ENCODE measurements around the gene GPR152. TPM values are rescaled to one million over a fixed set of nuclear protein-coding genes. Genes with fewer than 3 reads are reported as not detected.

GPR152 gene
- total RNA-seq (ENCODE audit: unreplicated experiment), result not detected
- long read RNA-seq, result 0 reads

GRCh38 chr11:67452141-67452952, at the start of gene GPR152:
TSS of gene GPR152 (minus strand) at chr11:67452729. CDS start at chr11:67452724, 5 bp downstream.
- no peak for DNase-seq (ENCODE audit: low spot score)
- no peak for TF ChIP-seq CTCF (IDR thresholded peaks at IDR 0.05; ENCODE audit: unreplicated experiment)
- H3K4me3 Mint-ChIP-seq (ENCODE audit: unreplicated experiment), result no peak within 1 kb of the TSS
- H3K27ac Mint-ChIP-seq (ENCODE audit: unreplicated experiment), result no peak within 1 kb of the TSS
- no peaks in the 10 kb centered on the region for H3K9me3 Mint-ChIP-seq (ENCODE audit: unreplicated experiment)
- H3K36me3 Mint-ChIP-seq (ENCODE audit: low read depth, unreplicated experiment), result no peaks in the 10 kb centered on the region
- H3K4me1 Mint-ChIP-seq (ENCODE audit: unreplicated experiment), result peaks cover 2% of the 10 kb centered on the region
- H3K27me3 Mint-ChIP-seq (ENCODE audit: unreplicated experiment), result peaks cover 9% of the 10 kb centered on the region

GRCh38 chr11:67501854-67502253, 49.3 kb upstream of the GPR152 start:
- DNase-seq (ENCODE audit: low spot score), result no peak
- Mint-ChIP-seq H3K4me3 (ENCODE audit: unreplicated experiment) (no peak overlapping the region), H3K36me3 (ENCODE audit: low read depth, unreplicated experiment) (peaks cover 11% of the 10 kb centered on the region), H3K4me1 (ENCODE audit: unreplicated experiment) (peaks cover 6% of the 10 kb centered on the region), H3K27me3 (ENCODE audit: unreplicated experiment) (peaks cover 5% of the 10 kb centered on the region), H3K27ac (ENCODE audit: unreplicated experiment) (no peak overlapping the region), H3K9me3 (ENCODE audit: unreplicated experiment) (no peaks in the 10 kb centered on the region)
- no peak for TF ChIP-seq CTCF (IDR thresholded peaks at IDR 0.05; ENCODE audit: unreplicated experiment)

GRCh38 chr11:67500831-67501715, 48.5 kb upstream of the GPR152 start:
- TF ChIP-seq CTCF (IDR thresholded peaks at IDR 0.05; ENCODE audit: unreplicated experiment), result no peak
- Mint-ChIP-seq H3K36me3 (ENCODE audit: low read depth, unreplicated experiment) (peaks cover 11% of the 10 kb centered on the region), H3K9me3 (ENCODE audit: unreplicated experiment) (no peaks in the 10 kb centered on the region), H3K4me3 (ENCODE audit: unreplicated experiment) (no peak overlapping the region), H3K27me3 (ENCODE audit: unreplicated experiment) (peaks cover 5% of the 10 kb centered on the region), H3K27ac (ENCODE audit: unreplicated experiment) (no peak overlapping the region), H3K4me1 (ENCODE audit: unreplicated experiment) (peaks cover 6% of the 10 kb centered on the region)
- DNase-seq (ENCODE audit: low spot score), result no peak

- DNase-seq (ENCODE audit: low spot score), result no peak
- H3K9me3 Mint-ChIP-seq (ENCODE audit: unreplicated experiment), result no peaks in the 10 kb centered on the region
- peaks cover 11% of the 10 kb centered on the region for H3K36me3 Mint-ChIP-seq (ENCODE audit: low read depth, unreplicated experiment)
- peaks cover 4% of the 10 kb centered on the region for H3K4me1 Mint-ChIP-seq (ENCODE audit: unreplicated experiment)
- H3K4me3 Mint-ChIP-seq (ENCODE audit: unreplicated experiment), result no peak overlapping the region
- no peak overlapping the region for H3K27ac Mint-ChIP-seq (ENCODE audit: unreplicated experiment)
- H3K27me3 Mint-ChIP-seq (ENCODE audit: unreplicated experiment), result peaks cover 5% of the 10 kb centered on the region
- no peak for TF ChIP-seq CTCF (IDR thresholded peaks at IDR 0.05; ENCODE audit: unreplicated experiment)
Measured at GRCh38 chr11:67500484-67500821, 47.9 kb upstream of the GPR152 start.
